GM10847 (cell line): ENCODE measurements around the gene OGFOD1.

ENCODE experiments used
- POLR2A ChIP-seq: IDR thresholded peaks from 2 replicates; pipeline ENCODE4 v1.6.1; 2011; ENCODE audit not compliant: insufficient read length; ENCODE audit errors: extremely low read depth

Gene OGFOD1

DNA sequence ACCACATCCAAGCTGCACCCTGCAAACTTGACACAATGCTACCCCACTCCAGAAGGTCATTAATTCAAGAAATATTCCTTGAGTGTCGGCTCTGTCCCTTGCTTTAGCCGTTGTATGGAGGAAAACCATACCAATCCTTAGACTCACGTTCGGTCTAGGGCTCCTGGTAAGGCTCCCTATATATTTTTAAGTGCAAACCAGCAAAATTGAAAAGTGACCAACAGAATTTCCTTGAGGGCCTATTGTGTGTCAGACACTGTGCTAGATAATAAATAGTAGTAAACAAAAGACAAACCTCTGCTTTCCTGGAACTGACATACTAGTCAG, 68.9 kb downstream of the OGFOD1 start:
- no peak for TF ChIP-seq POLR2A

DNA sequence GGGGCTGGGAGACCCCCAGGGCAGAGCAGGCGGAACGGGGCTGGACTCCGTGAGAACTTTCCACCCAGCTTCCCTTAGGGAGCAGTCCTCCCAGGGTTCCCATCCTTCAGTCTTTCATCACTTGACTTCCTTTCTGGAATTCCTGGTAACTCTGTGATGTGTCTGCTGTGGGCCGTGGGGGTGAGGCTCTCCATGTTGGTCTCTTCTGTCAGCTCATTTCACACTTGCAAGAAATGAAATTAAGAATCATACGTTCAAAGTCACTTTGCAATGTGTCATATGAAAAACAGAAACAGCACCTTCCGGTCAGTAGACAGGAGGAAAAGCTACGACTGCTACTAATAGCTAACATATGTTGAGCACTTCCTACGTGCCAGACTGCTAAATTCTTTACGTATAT, 73.9 kb downstream of the OGFOD1 start:
- no peak for TF ChIP-seq POLR2A
